COLO668 (cell line): Measurements from ENCODE around the gene SNAPC3.
"Not testable (repeated sequence)": the region's sequence is repeated elsewhere in the genome, so short reads cannot be mapped to it uniquely, and the experiment has no call there.

Experiments
- DNase-seq: peaks from one replicate; lab custom pipeline; 2025; ENCODE audit not compliant: unreplicated experiment; lab: John Stamatoyannopoulos, UW

The SNAPC3 gene

DNA sequence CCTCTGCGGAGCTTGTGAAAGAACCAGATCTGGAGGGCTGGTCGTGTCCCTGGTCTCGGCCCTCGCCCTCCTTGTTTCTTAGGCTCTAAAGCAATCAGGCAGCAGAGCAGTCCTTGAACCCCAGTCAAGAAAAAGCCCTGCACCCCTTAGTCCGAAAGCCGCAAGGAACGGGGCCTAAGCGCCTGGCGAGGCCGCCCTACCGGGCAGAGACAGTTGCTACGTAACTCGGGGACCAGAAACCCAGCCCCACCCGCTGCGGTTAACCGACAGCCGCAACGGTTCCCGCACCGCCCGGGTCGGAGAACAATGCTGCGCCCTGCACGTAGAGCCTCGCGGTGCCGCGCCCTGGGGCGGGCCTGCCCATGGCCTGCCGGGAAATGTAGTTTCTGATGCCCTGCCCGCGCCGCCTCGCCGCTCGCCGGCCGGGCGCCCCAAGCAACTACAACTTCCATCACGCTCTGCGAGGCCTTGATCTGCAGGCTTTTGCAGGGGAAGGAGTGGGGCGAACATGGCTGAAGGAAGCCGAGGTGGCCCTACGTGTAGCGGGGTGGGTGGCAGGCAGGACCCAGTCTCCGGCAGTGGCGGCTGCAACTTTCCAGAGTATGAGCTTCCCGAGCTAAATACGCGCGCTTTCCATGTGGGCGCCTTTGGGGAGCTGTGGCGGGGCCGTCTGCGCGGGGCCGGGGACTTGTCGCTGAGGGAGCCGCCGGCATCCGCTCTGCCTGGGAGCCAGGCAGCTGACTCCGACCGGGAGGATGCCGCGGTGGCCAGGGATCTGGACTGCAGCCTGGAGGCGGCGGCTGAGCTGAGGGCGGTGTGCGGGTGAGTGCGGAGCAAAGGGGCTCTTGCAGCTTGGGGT is at the start of gene SNAPC3:
SNAPC3 (plus strand) TSS at position 505 of the 859 bp plus-strand sequence; CDS start at position 509, 4 bp downstream.
- peak; percentile 95 for DNase-seq

DNA sequence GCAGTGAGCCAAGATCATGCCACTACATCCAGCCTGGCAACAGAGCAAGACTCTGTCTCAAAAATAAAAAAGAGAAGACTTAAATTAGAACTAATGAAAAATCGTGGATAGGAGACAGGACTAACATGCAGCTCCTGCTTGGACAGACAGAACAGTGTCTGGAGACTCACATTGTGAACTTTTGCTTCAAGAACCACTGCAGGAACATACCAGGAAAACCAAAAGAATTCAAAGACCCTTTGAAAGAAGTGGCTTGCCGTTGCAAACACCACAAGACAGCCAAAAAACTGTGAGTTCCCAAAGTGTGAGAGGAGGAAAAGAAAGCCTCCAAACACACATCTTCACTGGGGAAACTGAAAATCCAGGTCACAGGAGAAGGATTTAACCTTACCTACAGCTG is 48.8 kb upstream of the SNAPC3 start:
- no peak for DNase-seq

DNA sequence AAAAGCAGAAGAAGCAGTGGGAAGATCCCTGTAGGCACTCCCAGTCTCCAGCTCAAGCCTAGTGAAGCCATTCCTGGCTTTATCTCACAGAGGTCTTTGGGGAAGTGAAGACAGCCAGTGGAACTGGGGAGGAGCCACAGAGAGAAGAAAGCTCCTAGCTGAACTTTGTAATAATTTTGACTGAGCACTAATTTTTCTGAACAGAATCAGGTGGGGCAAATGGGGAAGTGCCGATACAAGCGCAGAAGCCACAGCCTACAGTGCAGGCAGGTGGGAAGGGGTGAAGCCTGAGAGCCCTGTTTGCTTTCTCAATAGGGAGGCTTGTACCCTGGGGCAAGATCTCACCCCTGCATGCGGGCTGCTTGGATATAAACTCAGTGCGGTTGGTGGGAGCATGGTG is 48.4 kb upstream of the SNAPC3 start:
- DNase-seq = no peak

DNA sequence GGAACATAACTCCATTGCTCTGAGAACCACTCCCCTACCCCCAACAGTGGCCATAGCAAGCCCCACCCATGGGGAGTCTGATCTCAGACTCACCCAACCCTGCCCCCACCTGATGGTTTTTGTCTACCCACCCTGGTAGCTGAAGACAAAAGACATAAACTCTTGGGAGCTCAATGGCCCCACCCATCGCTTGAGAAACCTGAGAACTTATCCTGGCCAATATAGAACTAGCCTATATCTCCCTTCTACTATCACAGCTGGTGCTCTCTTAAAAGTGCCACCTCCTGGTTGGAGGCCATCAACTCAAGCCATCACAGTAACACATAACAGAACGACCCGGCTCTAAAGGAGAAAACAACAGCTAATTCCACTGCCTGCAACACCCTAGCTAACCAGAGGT is 47.9 kb upstream of the SNAPC3 start:
- no peak for DNase-seq

DNA sequence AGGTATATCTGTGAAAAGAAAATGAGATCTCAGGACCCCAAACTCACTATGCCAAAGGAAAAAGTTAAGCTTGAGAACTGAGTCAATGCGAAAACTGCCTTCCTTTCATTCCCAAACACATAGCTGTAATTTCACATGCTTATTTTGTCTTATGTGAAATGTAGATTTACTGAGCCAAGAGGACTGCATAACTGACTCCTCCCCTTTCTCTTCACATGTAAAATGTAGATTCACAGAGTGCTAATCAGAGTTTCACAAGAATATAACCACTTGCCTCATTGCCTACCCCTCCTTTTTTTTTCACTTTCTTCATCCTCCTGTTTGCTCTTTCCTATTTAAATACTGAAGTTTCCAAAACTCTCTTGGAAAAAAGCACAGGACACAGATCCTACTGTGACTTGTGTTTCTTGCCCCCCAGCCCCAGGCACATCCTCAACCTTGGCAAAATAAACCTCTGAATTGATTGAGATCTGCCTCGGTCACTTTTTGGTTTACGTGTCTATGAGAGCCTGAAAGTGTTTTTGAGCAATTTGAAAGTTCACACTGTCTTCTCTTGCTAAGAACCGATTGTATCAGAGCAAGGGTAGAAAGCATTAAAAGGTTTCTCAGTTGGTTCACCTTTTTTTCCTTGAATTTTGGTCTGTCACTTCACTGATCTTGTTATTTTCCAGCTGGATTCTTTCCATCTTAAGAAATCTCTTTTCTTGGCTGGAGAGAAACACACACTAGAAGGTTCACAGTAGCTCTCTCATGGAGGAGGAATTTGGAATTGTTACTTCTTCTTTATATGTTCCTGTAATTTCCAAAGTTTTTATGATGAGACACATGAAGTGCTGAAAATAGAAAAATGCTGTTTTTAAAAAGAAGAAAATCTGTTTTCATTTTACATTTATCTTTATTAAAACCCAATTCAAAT is 44.8 kb upstream of the SNAPC3 start:
- no peak for DNase-seq

DNA sequence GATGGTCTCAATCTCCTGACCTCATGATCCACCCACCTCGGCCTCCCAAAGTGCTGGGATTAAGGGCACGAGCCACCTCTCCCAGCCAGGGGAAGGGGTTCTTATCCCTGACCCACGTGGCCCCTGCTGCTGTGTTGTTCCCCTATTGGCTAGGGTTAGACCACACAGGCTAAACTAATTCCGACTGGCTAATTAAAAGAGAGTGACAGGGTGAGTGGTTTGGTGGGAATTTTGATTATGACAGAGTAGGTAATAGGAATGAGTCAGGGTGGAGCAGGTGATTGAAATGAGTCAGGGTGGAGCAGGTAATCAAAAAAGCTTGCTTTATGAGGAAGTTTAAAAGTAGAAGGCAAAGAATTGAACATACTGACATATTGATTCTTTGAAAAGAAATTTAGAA is 43.4 kb upstream of the SNAPC3 start:
- DNase-seq = not testable (repeated sequence)

DNA sequence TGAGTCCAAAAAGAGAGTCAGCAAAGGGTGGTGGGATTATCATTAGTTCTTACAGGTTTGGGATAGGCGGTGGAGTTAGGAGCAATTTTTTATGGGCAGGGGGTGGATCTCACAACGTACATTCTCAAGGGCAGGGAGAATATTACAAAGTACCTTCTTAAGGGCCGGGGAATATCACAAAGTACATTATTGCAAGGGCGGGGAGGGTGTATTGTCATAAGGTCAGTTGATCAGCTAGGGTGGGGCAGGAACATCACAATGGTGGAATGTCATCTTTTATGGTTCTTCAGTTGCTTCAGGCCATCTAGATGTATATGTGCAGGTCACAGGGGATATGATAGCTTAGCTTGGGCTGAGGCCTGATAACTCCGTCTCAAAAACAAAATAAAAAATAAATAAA is 42.8 kb upstream of the SNAPC3 start:
- DNase-seq = not testable (repeated sequence)

DNA sequence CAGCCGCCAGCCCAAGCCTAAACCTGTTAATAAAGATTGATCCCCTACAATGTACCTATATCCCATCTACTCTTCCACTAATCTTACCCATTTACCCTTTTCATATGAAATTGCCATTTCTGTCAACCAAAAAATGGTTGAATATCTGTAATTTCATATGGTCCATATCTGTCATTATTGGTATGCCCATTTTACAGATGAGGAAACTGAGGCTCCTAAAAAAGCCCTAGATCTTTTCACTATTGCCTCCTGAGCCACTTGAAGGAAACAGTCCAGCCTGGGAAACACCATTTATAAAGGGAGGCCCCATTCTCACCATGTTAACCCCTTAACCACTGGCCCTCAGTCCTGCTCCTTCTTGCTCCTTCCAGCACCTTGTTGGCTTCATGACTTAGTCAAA is 41.2 kb upstream of the SNAPC3 start:
- DNase-seq = no peak

DNA sequence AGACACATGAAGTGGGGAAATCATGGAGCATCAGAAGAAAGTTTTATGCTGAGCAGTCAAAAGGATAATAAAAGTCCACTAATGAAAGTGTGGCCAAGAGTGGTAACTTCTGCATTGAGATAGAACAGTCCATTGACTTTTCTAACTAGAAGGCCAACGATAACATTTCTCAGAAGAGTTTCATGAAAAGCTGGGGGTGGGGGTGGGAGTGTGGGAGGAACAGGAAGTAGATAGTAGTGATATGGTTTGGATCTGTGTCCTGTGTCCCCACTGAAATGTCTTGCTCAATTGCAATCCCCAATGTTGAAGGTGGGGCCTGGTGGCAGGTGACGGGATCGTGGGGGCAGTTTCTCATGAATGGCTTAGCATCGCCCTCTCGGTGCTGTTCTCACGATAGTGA is 36.2 kb upstream of the SNAPC3 start:
- no peak for DNase-seq

DNA sequence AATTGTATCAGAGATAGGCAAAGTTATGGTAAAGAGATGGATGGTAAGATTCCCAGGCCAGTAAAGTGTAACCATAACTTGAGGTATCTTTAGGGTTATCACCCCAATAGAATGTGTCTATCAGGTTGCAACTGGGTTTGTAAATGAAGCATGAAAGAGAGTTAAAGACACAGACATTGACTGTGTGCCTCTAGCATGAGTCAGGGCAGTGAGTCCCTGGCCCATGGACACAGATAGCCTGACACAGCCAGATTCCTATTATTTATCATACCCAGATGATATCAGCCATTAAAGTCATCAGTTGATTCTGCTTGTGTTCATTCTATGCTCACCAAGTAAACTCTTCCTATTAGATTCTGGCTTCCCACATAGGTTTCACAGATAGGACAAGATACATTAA is 33.5 kb upstream of the SNAPC3 start:
- no peak for DNase-seq

DNA sequence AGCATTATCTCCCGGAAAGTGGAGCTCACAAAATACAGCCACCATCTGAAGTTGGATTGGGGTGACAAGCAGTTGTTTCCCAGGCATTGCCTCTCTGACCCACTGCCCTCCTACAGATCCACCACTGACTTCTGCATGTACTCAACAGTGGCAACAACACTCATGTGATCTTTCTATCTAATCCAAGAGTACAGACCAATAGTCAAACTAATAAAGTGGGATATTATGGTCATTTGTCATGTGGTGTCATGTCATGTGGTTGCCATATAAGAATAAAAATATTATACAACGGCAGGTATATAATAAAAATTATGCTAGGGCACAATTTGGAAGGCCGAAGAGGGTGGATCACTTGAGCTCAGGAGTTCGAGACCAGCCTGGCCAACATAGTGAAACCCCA is 33.0 kb upstream of the SNAPC3 start:
- DNase-seq = no peak

DNA sequence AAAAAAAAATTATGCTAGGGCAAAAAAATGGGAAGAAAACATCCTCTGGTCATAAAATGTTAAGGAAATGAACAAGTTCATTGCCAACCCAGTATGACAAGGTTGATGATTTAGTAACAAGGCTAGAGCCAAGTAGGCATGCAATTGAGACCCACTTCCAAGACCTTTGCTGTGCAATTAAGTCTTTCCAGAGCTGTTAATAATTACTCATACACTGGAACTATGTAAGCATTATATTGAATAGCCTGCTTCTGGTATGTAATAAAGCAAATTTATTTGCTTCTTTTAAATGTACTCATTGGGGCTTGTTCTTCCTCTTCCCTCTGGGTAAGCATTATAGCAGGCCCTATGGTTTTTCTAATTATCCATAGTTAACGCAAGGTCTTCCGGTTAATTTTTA is 32.5 kb upstream of the SNAPC3 start:
- DNase-seq = no peak

DNA sequence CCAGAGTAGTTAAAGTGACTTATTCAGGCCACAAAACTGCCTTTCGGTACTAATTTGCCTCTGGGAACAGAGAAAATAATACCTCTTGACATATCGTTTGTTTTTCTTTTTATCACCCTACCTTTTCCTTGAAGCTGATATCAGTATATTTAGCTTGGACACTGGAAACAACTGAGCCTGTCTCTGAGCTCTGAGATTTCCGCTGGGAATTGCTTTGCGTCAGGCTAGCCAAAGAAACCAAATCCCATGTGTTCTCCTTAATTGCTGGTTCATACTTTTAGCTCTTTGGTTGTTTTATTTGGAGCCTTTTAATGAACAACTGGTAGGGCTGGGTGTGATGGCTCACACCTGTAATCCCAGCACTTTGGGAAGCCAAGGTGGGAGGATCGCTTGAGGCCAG is 30.3 kb upstream of the SNAPC3 start:
- DNase-seq = no peak

DNA sequence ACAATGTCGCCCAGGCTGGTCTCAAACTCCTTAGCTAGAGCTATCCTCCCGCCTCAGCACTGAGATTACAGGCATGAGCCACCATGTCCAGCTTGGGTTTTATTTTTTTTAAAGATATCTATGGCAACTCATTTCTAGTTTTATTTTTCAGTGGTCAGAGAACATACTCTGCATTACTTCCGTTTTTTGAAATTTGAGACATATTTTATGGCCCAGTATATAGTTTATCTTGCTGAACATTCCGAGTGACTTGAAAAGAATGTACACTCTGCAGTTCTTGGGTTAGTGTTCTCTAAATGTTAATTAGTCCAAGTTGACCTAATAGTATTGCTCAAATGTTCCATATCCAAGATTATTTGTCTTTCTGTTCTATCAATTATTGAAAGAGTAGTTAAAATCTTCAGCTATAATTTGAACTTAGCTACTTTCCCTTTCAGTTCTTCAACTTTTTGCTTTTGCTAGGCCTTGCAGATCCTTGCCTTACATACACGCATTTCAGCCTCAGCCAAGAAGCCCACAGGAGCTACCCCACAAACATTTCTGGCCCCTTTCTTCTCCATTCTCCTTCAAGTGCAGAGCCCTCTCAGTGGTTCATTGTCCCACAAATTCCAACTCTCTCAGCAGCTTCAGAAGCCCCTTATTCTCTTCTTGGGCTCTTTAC is 22.3 kb upstream of the SNAPC3 start:
- no peak for DNase-seq

DNA sequence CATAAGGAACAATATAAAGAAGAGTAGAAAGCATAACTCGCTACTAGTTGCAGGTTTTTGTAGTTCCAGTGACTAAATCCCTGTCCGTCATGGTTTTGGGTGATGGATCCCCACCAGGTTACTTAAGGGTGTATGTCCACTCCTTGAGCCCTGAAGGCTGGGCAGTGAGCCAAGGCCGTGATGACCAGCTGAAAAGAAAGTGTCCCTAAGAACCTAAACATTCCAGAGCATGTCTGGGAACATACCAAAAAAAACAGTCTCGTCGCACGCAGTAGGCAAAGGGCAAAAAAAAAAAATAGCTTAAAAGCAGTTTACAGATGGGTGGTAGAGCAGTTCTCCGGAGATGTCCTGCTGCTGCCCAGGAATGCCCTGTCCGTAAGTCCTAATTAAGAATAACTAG is 21.4 kb upstream of the SNAPC3 start:
- no peak for DNase-seq

DNA sequence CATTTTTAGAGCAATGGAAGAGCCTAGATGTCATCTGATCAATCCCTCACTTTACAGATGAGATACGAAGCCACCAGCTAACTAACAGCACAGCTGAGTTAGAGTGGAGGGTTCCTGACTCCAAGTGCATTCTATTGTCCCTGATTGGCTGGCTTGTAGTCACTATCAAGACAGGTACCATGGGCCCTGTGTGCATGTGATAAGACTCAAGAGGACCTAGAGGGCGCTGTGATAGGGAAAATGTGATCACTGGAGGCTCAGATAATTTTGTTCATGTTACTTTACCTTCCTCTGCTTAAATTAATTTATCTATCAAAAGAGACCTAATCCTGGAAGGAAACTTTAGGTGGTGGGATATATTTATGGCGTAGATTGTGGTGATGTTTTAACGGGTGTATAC is 19.5 kb upstream of the SNAPC3 start:
- DNase-seq = peak; percentile 9

DNA sequence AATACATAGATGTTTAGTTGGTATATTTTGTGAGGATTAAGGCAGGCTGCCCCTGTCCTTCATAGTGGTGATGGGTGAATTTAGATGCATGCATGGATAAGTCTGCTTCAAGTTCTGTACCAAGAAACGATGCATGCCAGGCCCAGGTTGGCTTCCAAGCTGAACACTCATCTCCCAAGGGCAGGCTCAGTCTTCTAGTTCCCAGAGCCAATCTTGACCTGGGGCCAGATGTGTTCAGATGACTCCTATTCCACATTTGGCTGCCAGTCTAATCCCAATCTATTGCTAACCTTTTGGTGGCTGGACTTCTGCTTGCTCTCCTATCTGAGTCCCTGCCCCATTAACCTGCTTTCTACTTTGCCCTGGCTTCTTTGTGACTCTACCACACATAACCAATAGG is 18.5 kb upstream of the SNAPC3 start:
- no peak for DNase-seq

DNA sequence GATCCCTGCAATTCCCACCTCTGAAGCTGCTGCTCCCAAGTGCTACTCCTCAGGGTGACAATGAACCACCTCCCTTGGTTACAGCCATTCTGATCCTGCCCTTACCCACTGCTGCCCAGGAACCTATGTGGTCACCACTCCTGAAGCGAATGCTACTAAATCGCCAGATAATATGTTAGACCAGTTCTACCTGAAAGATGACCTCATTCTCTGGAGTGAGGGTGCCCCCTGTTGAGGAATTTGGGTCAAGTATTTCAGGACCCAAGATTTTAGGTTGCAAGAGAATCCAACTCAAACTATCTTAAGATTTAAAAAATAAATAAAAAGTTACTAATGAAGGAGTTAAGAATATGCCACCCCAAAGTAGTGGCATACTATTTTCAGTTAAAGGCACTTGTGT is 5.8 kb upstream of the SNAPC3 start:
- DNase-seq = peak; percentile 36

DNA sequence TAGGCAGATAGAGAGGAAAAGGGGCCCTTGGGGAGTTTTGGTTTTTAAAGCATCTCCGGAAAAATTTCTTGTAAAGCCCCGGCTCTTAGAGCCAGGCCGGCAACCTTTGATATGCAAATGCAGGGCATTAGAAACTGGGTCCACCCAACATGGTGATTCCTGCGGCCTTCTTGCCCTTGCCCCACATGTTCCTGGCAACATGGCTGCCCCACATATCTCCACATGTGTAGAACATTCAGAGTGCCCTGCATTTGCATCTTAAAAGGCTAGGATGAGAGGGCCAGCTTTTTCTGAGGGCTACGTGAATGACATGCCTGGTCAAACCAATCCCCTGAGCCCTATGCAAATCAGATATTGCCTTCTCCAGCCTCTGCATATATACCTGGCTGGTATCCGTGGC is 5.0 kb upstream of the SNAPC3 start:
- DNase-seq = no peak

DNA sequence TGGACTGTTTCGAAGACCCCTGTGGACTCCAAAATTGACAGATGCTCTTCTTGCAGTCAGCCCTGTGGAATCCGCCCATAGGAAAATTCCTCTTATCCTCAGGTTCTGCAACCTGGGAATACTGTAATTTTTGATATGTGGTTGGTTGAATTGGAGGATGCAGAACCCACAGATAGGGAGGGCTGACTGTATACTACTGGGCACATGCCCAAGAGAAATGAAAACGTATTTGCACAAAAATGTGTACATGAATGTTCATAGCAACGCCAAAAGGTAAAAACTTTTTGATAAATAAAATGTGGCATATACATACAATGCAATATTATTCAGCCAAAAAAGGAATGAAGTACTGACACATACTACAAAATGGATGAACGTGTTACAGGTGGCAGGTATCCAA is 1.9 kb upstream of the SNAPC3 start:
- DNase-seq = no peak

DNA sequence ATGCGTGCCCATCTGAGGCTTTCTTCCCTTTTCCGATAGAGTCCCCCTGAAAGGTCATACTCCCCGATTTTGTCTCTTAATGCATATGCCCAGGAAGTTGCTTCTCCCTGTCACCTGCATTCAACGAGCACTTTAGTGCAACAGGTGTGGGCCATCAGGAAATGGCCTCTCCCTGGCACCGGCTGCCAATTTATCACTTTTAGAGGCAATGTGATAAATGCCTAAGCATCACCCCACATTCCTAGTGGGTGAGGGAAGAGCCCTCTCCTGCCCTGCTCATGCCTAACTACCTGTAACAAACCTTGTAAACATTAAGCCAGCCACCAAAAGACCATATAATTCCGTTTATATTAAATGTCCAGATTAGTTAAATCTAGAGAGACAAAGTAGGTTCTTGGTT is 1.1 kb upstream of the SNAPC3 start:
- DNase-seq = peak; percentile 11

DNA sequence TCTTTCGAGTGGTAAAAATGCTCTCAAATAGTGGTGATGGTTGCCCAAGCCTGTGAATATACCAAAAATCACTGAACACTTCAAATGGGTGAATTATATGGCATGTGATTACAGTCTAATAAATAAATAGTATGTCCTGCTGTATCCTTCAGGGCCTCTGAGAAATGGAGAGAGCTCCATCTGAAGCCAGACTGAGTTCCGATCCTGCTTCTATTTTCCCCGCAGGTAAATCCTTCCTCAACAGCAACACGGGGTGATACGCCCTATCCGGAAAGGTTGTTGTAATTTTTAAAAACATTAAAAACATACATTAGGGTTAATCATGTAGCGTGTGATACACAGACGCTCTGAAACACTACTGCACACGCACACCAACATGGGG is 695 bp upstream of the SNAPC3 start:
- no peak for DNase-seq
